IMR-90 (cell line): ENCODE data around the gene HES1.

Source experiments
- BHLHE40 ChIP-seq: fragments of 150-350 bp; IDR thresholded peaks from 2 replicates; pipeline ENCODE4 v1.6.1; 2016; ENCODE audit warnings: mild to moderate bottlenecking, low read depth, low read length
- CTCF ChIP-seq: conservative IDR thresholded peaks from 2 replicates; pipeline ENCODE4 v1.5.1; 2012; ENCODE audit warnings: mild to moderate bottlenecking, low read depth, low read length, improper control_type of control experiment
- MXI1 ChIP-seq: IDR thresholded peaks from 2 replicates; pipeline ENCODE4 v1.6.1; 2012; ENCODE audit warnings: low read depth, mild to moderate bottlenecking, low read length, moderate library complexity, borderline replicate concordance
- POLR2A ChIP-seq: IDR thresholded peaks from 2 replicates; pipeline ENCODE4 v1.6.1; 2012; ENCODE audit warnings: mild to moderate bottlenecking, low read depth, low read length
- RCOR1 ChIP-seq: IDR thresholded peaks from 2 replicates; pipeline ENCODE4 v1.6.1; 2012; ENCODE audit warnings: mild to moderate bottlenecking, low read length, improper control_type of control experiment; ENCODE audit not compliant: insufficient replicate concordance
- SMC3 ChIP-seq: fragments of 150-350 bp; IDR thresholded peaks from 2 replicates; pipeline ENCODE4 v1.6.1; 2016; ENCODE audit warnings: low read depth, mild to moderate bottlenecking, antibody characterized with exemption, low read length, moderate library complexity
- USF2 ChIP-seq: fragments of 150-350 bp; IDR thresholded peaks from 2 replicates; pipeline ENCODE4 v1.6.1; 2017; ENCODE audit warnings: mild to moderate bottlenecking, antibody characterized with exemption, low read length, low read depth

DNA sequence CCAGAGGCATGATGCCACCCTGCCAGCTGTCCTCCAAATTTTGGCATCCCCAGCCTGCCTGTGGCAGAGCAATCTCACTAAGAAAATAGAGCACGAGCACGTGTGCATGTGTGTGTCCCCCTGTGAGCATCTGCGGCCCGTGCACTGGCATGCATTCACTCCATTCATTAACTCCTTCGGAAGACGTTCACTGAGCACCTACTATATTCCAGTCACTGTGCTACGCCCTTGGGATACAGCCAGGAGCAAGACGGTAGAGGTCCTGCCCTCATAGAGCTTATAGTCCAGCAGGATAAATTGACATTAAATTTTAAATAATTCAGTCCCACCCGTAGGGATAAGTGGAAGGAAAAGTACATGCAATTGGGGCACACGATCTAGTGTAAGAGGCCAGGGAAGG is 40.0 kb upstream of the HES1 start:
- TF ChIP-seq CTCF = no peak
- no peak for TF ChIP-seq POLR2A
- TF ChIP-seq BHLHE40 = no peak
- TF ChIP-seq USF2 = no peak
- no peak for TF ChIP-seq MXI1
- TF ChIP-seq RCOR1 = no peak
- no peak for TF ChIP-seq SMC3
